Skin of body (tissue), 2 donors: ENCODE data around the gene LAMA2. TPM values are rescaled to one million over a fixed set of nuclear protein-coding genes. Genes with fewer than 3 reads are reported as not detected.
"Not testable (repeated sequence)": the region's sequence is repeated elsewhere in the genome, so short reads cannot be mapped to it uniquely, and the experiment has no call there.

Source experiments
- DNase-seq: peaks from one replicate; lab custom pipeline; 2025; lab: John Stamatoyannopoulos, UW
- total RNA-seq: library from RNA; depleted of rRNA; stranded (reverse); fragments of >200 nt; gene quantifications from one replicate; pipeline ENCODE4 v1.2.3, GENCODE V29; 2014

The LAMA2 gene
- total RNA-seq, 1 donor from 2014 or later, result 87.4 TPM

GRCh38 chr6:129007701-129008373 lies 124.9 kb downstream of the LAMA2 start:
- no peak for DNase-seq

- DNase-seq, result no peak
Measured at GRCh38 chr6:129008591-129008990, 125.7 kb downstream of the LAMA2 start.

GRCh38 chr6:129009851-129010250 lies 126.9 kb downstream of the LAMA2 start:
- no peak for DNase-seq

- DNase-seq, result no peak
Measured at GRCh38 chr6:129014302-129014701, 131.4 kb downstream of the LAMA2 start.

GRCh38 chr6:129015721-129016120 lies 132.8 kb downstream of the LAMA2 start:
- no peak for DNase-seq

GRCh38 chr6:129016844-129017243 lies 133.9 kb downstream of the LAMA2 start:
- no peak for DNase-seq

- no peak for DNase-seq
Measured at GRCh38 chr6:129022011-129022553, 139.1 kb downstream of the LAMA2 start.

- no peak for DNase-seq
Measured at GRCh38 chr6:129026601-129027000, 143.7 kb downstream of the LAMA2 start.

GRCh38 chr6:129029778-129030177 lies 146.8 kb downstream of the LAMA2 start:
- no peak for DNase-seq

GRCh38 chr6:129030215-129030614 lies 147.3 kb downstream of the LAMA2 start:
- no peak for DNase-seq

GRCh38 chr6:129031051-129031599 lies 148.2 kb downstream of the LAMA2 start:
- no peak for DNase-seq

GRCh38 chr6:129032602-129033001 lies 149.7 kb downstream of the LAMA2 start:
- DNase-seq, result peak; percentile 45

GRCh38 chr6:129033180-129033579 lies 150.2 kb downstream of the LAMA2 start:
- no peak for DNase-seq

- DNase-seq, result no peak
Measured at GRCh38 chr6:129033581-129033980, 150.6 kb downstream of the LAMA2 start.

- no peak for DNase-seq
Measured at GRCh38 chr6:129041563-129041962, 158.6 kb downstream of the LAMA2 start.

GRCh38 chr6:129046526-129046925 lies 163.6 kb downstream of the LAMA2 start:
- DNase-seq, result no peak

- no peak for DNase-seq
Measured at GRCh38 chr6:129047834-129048233, 164.9 kb downstream of the LAMA2 start.

- DNase-seq, result no peak
Measured at GRCh38 chr6:129050086-129050485, 167.1 kb downstream of the LAMA2 start.

- not testable (repeated sequence) for DNase-seq
Measured at GRCh38 chr6:129053143-129053542, 170.2 kb downstream of the LAMA2 start.

GRCh38 chr6:129055796-129056195 lies 172.9 kb downstream of the LAMA2 start:
- no peak for DNase-seq

GRCh38 chr6:129059650-129060049 lies 176.7 kb downstream of the LAMA2 start:
- no peak for DNase-seq

- peak; percentile 5 for DNase-seq
Measured at GRCh38 chr6:129069006-129069405, 186.1 kb downstream of the LAMA2 start.

- DNase-seq, result no peak
Measured at GRCh38 chr6:129073051-129073450, 190.1 kb downstream of the LAMA2 start.
